GM19043 (cell line): ENCODE data around the gene MRPL58.
"Not testable (repeated sequence)": the region's sequence is repeated elsewhere in the genome, so short reads cannot be mapped to it uniquely, and the experiment has no call there.

Source experiments
- ATAC-seq: cut with Tn5 transposase; IDR thresholded peaks from one replicate; pipeline ENCODE4 v1.9.1; 2021; ENCODE audit warnings: low read depth; ENCODE audit not compliant: unreplicated experiment

Gene MRPL58

GRCh38 chr17:75044716-75045115, 32.2 kb downstream of the MRPL58 start:
- ATAC-seq, result no peak

DNA sequence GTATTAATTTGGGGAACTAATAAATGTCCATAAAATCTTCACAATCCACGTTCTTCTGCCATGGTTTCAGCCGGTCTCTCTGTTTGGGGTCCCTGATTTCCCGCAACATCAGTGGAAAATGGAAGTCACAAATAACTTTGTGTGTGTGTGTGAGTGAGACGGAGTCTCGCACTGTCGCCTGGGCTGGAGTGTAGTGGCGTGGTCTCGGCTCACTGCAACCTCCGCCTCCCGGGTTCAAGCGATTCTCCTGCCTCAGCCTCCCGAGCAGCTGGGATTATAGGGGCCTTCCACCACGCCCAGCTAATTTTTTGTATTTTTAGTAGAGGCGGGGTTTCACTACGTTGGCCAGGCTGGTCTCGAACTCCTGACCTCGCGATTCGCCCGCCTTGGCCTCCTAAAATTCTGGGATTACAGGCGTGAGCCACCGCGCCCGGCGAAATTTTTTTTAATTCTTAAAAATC, 33.5 kb downstream of the MRPL58 start:
- not testable (repeated sequence) for ATAC-seq

DNA sequence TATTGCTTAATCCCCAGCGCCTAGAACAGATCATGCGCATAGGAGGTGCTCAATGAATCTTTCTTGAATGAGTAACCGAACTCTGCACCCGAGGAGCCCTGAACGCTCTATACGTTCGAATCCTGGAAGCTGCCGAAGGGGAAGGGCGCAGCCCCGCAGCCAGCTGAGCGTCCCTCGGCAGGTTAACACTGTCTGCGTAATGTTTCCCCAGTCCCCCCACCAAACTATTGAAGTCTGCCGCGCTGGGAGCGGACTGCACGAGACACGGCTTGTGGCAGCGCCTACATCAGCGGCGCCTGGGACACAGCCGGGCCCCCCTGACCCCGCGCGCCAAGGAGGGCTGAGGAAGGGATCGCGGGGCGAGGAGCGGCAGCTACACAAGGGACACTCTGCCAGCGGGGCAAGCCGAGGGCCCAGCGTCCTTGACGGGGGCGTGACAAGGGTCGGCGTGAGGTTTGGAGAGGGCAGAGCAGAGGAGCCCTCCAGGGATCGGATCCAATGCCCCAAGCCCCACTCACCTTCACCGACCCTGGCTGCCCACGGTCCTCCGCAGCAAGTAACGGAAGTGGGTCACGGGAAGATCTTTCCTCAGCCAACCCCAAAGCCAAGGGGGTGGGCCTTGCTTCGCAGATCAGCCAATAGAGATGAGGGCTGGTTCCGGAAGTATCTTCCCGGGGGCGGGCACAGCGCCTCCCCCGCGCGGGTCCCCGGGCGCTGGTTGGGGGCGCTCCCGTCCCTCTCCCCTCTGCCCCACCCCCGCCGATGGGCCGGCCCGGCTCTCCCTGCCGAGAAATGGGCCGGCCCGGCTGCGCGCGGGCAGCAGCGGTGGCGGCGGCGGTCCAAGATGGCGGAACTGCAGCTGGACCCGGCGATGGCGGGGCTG, 34.2 kb downstream of the MRPL58 start, which contains the start of the genes ATP5PD and KCTD2:
Gene ATP5PD (minus strand): TSS at position 563 of the 883 bp plus-strand sequence. CDS start 4,319 bp downstream, outside the sequence.
Gene KCTD2 (plus strand): TSS at position 819 of the 883 bp plus-strand sequence. CDS start 26 bp downstream, at position 845.
- peak; percentile 95 for ATAC-seq

- no peak for ATAC-seq
Measured at GRCh38 chr17:75047398-75048098, 35.1 kb downstream of the MRPL58 start.

- ATAC-seq, result no peak
Measured at GRCh38 chr17:75048249-75048878, 35.9 kb downstream of the MRPL58 start.

GRCh38 chr17:75049057-75049456, 36.6 kb downstream of the MRPL58 start:
- no peak for ATAC-seq

GRCh38 chr17:75049706-75050105, 37.2 kb downstream of the MRPL58 start:
- no peak for ATAC-seq

DNA sequence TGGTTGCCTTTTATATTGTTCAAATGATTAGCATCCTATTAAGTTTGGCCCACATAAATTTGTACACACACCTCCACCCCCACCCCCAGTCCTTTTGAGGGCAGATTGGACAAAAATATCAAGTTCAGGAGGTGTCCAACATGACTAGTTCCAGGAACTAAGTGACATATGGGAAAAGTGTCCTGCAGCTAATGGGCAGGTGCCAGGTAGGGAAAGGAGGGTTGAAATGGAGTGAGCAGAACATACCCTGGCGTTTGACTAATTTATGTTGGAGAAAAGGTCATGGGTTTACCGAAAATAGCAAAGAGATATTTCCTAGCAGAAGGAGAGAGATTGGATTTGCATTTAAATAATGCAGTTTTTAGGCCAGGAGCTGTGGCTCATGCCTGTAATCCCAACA, 39.5 kb downstream of the MRPL58 start:
- ATAC-seq, result no peak

DNA sequence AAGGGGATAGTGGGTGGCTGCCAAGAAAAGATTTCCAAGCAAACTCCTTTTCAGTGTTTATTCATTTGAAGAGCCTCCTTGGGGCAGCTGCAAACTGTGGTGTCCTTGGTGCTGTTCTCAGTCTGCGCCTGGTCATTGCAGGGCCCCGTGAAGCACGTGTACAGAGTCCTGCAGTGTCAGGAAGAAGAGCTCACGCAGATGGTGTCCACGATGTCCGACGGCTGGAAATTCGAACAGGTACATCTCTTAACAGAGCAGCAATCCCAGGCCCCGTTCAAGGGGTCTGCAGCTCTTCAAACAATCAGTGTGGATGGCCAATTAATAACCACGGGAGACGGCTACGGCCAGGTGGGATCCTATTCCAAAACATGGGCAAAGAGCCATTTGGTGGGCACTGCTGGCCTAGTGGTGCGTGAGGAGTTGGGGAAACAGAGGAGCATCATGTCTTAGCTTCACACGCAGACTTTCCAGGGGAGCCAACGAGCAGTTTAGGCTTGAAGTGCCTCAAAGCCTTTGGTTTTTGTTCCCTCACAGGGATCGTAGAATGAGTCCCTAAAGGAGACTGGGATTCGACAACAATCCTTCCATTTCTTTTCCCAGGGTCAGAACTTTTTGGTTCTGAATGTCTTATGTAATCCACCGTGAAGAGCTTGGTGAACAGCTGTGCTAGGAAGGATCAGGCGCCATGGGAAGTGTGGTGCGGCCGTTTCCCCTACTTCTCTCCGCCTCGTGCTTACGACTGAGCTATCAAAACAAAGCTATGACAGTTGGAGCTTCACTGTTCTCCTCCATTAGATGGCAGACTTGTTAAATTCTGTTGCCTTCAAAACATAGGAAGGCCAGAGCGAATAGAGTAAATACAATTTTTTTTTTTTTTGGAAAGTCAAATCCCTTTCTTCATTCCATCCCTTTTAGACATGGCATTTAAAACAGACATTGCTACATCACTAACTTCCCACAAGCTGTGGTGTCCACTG, 47.2 kb downstream of the MRPL58 start:
- ATAC-seq, result no peak

DNA sequence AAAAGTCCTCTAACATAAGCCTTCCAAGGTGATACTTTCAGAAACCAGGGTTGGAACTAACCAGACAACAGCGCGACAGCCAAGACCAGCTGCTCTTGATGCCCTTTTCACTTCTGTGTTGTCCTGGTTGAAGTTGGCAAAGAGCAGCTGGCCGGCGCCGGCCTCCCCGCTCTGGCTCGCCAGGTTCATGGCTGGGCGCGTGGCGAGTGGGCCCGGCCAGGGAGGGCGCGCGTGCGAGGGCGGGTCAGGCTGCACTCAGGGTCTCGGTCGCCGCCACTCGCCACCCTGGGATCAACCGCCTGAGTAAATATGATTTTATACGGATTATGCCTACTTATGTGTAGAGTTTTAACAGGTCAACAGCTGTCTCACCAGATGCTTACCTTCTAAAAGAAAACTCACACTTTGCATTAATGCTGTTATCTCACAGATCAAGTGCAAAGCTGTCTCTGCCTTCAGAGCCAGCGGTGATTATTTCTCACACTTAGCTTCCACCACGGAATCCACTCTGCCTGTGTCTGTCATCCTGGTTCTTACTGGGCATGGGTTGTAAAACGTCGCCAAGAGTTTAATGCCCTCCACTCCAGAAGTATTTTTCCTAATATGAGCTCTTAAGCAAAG, 48.1 kb downstream of the MRPL58 start:
- no peak for ATAC-seq

- ATAC-seq, result no peak
Measured at GRCh38 chr17:75061055-75061438, 48.6 kb downstream of the MRPL58 start.

- ATAC-seq, result no peak
Measured at GRCh38 chr17:75061618-75062017, 49.1 kb downstream of the MRPL58 start.

- no peak for ATAC-seq
Measured at GRCh38 chr17:75063201-75063600, 50.7 kb downstream of the MRPL58 start.

GRCh38 chr17:75063626-75064025, 51.2 kb downstream of the MRPL58 start:
- ATAC-seq, result no peak

DNA sequence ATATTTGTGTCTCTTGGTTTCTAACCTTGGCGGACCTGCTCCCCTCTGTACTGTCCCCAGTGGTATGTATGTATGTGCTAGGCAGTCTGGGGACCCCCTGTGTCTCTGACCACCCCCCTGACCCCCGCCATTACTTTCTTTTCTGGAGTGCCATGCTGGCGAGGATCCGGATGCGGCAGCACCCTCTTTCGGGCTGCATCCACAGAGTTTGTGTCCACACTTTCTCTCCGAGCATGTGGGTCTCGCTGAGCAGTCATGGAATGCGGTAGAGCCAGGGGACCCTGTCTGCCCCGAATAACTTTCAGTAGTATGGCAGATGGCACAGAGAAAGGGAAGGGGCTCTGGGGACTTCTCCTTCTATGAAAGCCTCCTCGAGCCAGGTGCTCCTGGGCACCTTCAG, 51.6 kb downstream of the MRPL58 start:
- ATAC-seq, result no peak

DNA sequence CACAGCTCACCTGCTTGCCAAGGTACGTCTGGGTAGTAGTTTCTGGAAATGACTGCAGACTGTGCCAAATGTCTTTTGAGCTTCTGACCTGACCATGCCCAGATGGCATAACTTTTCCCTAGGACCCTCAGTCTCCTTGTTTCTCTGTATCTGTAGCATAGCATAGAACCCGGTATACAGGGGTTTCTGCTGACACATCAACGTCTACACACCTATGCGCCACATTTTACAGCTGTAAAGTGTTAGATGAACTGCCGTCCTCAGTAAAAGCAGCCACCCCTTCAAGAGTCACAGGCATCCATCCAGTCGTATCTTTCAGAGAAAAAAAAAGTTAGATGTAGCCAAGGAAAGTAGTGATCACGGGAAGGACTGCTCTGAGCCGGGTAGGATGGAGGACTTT, 52.0 kb downstream of the MRPL58 start:
- ATAC-seq, result no peak

DNA sequence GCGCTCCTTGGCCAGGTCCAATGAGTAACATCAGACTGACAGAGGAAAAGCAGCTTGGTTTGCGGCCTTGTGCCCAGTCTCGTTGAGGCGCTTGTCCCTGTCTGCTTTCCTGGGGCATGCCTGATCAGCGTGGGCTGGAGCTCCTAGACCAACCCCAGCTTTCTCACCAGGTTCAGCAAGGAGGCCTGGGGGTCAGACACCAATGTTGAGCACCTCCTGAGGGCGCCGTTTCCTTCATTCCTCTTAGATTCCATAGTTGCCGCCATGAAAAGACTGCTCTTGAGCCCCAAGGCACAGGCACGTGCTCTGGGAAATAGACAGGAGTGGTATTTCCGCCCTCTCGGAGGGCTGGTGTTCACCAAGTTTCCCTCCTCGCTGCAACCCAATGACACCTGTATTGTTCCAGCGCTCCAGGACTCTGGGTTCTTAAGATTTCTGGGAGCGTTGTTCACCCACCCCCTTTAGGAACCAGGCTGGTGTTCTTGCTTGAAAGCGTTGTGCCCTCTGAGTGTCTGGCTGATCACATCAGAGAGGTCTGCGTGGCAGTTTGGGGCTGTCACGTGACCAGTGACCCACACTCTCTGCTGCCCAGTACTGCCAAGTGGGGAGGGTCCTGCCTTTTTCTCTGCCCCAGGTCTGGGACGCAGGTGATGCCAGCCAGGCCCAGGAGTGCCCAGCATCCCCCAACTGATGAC, 52.5 kb downstream of the MRPL58 start:
- ATAC-seq, result no peak

DNA sequence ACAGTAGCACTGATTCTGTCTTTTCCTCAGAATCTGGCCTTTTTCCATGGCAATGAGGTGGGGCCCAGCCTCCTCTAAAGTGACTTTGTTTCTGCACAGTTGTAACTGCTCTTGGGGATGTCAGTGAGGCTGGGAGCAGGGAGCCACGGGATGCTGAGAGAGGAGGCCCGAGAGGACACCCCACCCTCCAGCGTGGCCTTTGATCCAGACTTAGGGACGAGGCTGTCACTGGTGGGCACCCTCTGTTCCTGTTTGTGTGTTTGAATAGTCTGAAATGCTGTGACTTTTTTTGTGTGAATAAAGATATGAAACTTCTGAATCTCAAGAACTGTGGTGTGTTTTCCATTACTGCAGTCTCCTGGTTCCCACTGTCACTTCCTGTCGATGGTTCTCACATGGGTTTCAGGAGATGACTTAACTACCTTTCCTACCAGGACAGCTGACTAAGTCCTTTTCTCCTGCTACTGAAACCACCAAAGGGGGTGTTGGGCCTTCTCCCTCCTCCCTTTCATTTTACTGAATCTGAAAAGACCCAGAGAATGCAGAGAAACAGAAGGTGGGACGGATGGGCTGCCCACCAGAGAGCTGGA, 53.2 kb downstream of the MRPL58 start:
- ATAC-seq, result no peak
